ENCODE results near the gene CUX1. TPM values are rescaled to one million over a fixed set of nuclear protein-coding genes. Genes with fewer than 3 reads are reported as not detected.

The CUX1 gene
- total and polyA plus RNA-seq, 12 donors, result 34.5 to 176 (median 145) TPM

DNA sequence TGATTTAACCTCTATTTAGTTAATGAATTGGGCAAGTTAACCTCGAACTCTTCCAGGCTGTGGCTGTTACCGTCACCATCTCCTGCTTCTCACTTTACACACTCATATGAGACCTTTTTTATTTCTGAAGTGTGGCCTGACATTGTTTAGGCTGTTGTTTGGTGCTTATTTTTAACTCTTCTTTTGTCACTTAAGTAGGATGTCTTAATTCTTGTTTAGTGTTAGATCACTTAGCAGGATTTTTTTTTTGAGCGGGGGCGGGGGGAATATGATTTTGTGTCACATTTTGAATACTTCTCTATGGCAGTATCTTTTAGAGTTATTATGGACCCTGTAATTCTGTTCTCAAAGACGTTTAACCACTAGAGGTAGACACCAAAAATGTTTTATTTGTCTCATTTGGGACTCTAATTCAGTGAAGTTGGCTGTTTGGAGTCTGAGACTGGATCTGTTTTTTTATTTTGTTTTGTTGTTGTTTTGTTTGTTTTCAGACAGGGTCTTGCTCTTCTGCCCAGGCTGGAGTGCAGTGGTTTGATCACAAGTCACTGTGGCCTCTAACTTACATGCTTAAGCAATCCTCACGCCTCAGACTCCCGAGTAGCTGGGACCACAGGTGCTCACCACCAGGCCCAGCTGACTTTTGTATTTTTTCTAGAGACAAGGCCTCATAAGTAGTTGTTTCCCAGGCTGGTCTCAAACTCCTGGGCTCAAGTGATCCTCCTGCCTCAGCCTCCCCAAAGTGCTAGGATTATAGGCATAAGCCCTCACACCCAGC, 73.5 kb downstream of the CUX1 start:
- H3K9me3 ChIP-seq, result no peaks in the 10 kb centered on the region
- ATAC-seq, result no peak
- intact Hi-C loops (cut with DNase I), result no loop called here
- H3K27me3 ChIP-seq, result no peaks in the 10 kb centered on the region
- H3K27ac ChIP-seq, result peak overlapping the region in 2 of 10 donors; percentile 16 to 46
- DNase-seq, result no peak
- no peaks in the 10 kb centered on the region for H3K36me3 ChIP-seq
- WGBS, 2 donors, result 84 to 87% methylated on average over 7 of the region's 7 CpGs
- TF ChIP-seq, protein P1, sequence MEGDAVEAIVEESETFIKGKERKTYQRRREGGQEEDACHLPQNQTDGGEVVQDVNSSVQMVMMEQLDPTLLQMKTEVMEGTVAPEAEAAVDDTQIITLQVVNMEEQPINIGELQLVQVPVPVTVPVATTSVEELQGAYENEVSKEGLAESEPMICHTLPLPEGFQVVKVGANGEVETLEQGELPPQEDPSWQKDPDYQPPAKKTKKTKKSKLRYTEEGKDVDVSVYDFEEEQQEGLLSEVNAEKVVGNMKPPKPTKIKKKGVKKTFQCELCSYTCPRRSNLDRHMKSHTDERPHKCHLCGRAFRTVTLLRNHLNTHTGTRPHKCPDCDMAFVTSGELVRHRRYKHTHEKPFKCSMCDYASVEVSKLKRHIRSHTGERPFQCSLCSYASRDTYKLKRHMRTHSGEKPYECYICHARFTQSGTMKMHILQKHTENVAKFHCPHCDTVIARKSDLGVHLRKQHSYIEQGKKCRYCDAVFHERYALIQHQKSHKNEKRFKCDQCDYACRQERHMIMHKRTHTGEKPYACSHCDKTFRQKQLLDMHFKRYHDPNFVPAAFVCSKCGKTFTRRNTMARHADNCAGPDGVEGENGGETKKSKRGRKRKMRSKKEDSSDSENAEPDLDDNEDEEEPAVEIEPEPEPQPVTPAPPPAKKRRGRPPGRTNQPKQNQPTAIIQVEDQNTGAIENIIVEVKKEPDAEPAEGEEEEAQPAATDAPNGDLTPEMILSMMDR (IDR thresholded peaks at IDR 0.05), result no peak
- H3K4me3 ChIP-seq, result no peak overlapping the region
- H3K4me1 ChIP-seq, result peaks cover 0 to 42% (median 33%) of the 10 kb centered on the region in 9 donors

DNA sequence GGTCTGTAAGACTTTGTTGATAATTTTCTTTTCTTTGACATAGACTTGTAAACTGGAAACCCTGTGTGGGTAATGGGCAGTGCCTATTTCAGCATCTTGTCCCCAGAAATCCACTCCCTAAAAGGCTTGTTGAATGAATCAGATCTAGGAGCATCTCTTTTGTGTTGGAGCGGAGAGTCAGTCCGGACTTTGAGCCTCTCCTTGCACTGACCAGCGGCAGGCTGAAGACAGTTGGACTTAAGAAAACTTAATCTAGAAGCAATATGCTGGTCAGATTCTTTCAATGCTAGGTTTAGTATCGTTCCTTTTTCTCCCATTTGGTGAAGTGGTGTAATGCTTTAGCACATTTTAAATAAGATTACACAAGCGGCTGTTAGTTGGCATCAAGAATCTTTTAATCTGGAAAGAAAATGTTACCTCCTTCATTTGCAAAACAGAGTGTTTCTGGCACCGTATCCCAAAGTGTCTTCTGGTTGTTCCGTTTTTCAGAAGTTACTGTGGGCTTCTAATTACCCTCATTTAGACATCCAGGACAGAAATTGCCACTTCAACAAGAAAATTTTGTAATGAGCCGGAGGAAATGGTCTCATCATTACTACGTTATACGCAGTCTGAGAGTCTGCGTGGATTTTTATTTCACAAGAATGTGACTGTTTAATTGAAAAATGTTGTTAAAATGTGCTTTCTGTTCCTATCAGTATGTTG, 74.7 kb downstream of the CUX1 start:
- Histone ChIP-seq H3K4me3 (no peak overlapping the region), H3K36me3 (no peaks in the 10 kb centered on the region), H3K27me3 (no peaks in the 10 kb centered on the region), H3K4me1 (peaks cover 9 to 43% (median 35%) of the 10 kb centered on the region in 9 donors), H3K27ac (peak overlapping the region in 6 of 10 donors; percentile 8 to 46 (median 24)), H3K9me3 (no peaks in the 10 kb centered on the region)
- DNase-seq (no peak), ATAC-seq (peak in 1 of 8 donors; percentile 25)
- intact Hi-C loops (cut with DNase I), result no loop called here
- 76 to 79% methylated on average over 11 of the region's 11 CpGs for WGBS, 2 donors
- TF ChIP-seq, protein P1 (IDR thresholded peaks at IDR 0.05), result no peak

DNA sequence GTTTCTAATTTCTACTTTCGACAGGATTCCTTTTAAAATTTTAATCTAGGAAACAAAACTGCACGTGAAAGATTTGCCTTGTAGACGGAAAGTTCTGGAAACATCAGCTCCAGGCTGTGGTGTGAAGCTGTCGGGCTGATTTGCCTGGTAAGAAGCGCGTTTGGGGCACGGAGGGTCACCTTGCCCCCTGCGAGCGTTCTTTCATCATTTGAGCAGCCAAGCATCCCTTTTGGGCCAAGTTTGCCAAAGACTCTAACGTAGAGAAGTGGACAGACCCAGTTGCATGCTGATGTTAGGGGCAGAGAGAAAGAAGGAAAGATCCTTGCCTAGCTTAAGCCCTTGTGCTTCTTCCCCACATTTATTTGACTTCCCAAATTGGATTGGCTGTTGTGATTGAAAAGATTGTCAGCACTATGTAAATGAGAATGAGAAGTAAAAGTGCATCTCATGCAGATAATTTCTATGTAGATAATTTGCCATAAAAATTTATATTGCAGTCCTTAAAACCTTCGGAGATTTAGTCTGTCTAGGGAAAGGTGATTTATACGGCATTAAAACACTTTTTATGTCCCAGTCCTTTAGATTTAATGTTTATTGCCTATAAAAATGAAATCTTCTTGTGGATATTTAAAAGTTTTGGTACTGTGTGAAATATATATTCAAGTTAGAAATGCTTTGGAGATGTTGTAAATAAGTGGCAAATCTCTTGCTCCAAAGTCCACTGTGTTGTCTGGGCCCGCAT, 76.1 kb downstream of the CUX1 start:
- intact Hi-C loops (cut with DNase I), result no loop called here
- H3K27ac ChIP-seq, result peak overlapping the region in 1 of 10 donors; percentile 39
- no peak overlapping the region for H3K4me3 ChIP-seq
- TF ChIP-seq, protein P1 (IDR thresholded peaks at IDR 0.05), result no peak
- H3K36me3 ChIP-seq, result peaks cover 0 to under 1% (median 0%) of the 10 kb centered on the region in 9 donors
- DNase-seq (no peak), ATAC-seq (no peak)
- no peaks in the 10 kb centered on the region for H3K27me3 ChIP-seq
- H3K9me3 ChIP-seq, result no peaks in the 10 kb centered on the region
- peaks cover 10 to 55% (median 48%) of the 10 kb centered on the region in 9 donors for H3K4me1 ChIP-seq
- 89 to 91% methylated on average over 13 of the region's 13 CpGs for WGBS, 2 donors

DNA sequence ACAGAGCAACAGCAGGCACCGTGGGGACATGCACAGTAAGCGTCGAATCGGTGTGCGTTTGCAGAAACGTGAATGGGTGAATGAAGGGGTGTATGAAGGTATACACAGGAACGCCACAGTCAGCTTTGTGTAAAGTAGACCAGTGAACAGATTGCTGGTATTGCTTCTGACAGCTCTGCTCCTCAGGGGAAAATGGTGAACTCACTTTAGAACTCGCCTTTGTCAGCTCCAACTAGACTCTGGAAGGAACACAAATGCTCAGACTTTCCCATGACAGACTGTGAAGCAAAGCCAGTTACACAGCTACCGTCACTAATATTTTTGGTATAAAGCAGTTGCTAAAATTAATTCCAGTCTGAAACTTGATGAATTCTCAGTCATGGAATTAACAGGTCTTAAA, 78.9 kb downstream of the CUX1 start:
- WGBS, 2 donors, result 73 to 77% methylated on average over 9 of the region's 9 CpGs
- H3K9me3 ChIP-seq, result no peaks in the 10 kb centered on the region
- no peaks in the 10 kb centered on the region for H3K27me3 ChIP-seq
- peaks cover 15 to 74% (median 63%) of the 10 kb centered on the region in 9 donors for H3K4me1 ChIP-seq
- H3K27ac ChIP-seq, result peak overlapping the region in 8 of 10 donors; percentile 22 to 71 (median 57)
- peak in 7 of 8 donors; percentile 28 to 55 (median 36) for ATAC-seq
- intact Hi-C loops (cut with DNase I), result no loop called here
- DNase-seq, result no peak
- TF ChIP-seq, protein P1 (IDR thresholded peaks at IDR 0.05), result no peak
- H3K36me3 ChIP-seq, result peaks cover 0 to 6% (median 0%) of the 10 kb centered on the region in 9 donors
- H3K4me3 ChIP-seq, result no peak overlapping the region

Data from heart right ventricle (tissue), 16 donors.